HG02981 (cell line): ENCODE data around the gene PPIH.
"Not testable (repeated sequence)": the region's sequence is repeated elsewhere in the genome, so short reads cannot be mapped to it uniquely, and the experiment has no call there.

Experiments used
- ATAC-seq: cut with Tn5 transposase; IDR thresholded peaks from one replicate; pipeline ENCODE4 v1.9.1; 2021; ENCODE audit warnings: mild to moderate bottlenecking, moderate library complexity; ENCODE audit not compliant: unreplicated experiment

Gene PPIH

DNA sequence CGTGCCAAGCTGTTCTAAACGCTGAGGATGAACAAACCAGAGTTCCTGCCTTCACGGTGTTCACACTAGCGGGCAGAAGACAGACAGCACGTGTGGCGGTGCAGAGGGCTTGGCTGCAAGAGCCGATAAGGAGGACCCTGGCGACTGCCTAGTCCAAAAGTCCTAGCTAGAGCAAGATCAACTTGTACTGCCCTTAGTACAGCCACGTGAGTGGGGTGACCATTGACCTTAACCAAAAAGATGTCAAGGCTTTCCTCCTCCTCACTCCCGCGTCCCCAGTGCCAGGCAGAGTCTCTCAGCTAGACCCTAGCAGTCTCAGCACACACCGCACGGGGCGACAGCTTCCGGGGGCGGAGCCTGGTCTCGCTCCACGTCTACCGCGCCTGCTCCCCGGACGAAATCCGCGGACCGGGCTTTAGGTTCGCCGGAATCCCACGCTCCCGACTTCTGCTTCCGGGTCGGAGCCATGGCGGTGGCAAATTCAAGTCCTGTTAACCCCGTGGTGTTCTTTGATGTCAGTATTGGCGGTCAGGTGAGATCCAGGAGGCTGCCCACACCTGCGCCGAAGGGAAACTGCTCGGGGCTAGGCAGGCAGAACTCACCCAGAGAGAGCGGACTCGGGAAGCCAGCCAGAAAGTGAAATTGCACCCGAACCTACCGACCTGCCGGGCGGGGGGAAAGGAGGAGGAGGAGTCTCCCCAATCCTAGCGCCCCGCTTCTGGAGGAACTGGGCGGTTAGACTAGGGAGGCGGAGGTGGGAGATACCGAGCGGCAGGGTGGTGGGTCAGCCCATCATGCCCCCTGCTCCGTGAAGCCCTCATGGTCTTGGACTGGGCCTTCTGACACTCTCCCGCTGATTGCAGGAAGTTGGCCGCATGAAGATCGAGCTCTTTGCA, at the start of gene PPIH:
PPIH (plus strand) TSS at position 443 of the 896 bp plus-strand sequence; CDS start at position 467, 24 bp downstream.
- peak; percentile 93 for ATAC-seq

DNA sequence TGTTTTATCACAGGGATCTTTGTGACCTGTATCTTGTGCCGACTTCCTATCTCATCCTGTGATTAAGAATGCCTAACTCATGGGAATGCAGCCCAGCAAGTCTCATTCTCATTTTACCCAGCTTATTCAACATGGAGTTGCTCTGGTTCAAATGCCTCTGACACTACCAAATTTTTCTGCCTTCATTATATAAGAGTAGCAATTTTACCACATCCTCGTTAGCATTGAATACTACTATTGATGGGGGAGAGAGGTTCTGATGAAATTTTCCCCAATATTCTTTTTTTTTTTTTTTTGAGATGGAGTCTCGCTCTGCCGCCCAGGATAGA, 44.5 kb upstream of the PPIH start:
- no peak for ATAC-seq

DNA sequence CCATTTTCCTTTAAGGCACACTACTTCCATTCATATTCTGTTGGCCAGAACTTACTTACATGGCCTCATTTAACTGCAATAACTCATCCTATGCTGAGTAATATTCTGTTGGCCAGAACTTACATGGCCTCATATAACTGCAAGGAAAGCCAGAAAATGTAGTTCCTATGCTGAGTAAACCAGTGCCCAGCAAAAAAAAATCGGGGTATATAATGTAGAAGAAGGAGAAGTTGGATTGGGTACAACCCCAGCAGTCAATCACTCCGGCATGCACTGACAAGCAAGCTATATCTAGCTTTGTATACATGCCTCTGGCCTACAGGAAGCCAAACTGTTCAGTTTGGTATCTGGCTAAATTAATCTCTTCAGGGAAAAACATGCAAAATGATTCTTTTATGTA, 39.4 kb upstream of the PPIH start:
- no peak for ATAC-seq

DNA sequence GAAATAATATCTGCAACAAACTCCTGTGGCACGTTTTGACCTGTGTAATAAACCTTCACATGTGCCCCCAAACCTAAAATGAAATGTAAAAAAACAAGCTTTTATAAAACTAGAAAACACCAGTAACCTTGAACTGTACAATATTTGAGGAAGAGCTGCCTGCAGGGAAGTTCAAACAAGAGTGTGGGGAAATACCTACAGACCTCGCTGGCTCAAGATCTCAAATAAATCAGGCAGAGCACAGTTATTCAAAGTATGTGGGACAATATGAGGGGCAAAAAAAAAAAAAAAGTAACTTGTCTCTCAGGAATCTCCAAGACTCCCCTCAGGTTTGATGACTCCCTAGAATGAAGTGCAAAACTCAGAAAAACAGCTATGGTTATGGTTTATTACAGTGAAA, 37.9 kb upstream of the PPIH start:
- no peak for ATAC-seq

DNA sequence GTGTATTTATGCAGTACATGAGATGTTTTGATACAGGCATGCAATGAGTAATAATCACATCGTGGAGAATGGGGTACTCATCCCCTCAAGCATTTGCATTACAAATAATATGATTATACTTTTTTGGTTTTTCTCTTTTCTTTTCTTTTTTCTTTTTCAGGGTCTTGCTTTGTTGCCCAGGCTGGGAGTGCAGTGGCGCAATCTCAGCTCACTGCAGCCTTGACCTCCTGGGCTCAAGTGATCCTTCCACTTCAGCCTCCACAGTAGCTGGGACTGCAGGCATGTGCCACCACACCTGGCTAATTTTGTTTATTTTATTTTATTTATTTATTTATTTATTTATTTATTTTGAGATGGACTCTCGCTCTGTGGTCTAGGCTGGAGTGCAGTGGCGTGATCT, 37.0 kb upstream of the PPIH start:
- not testable (repeated sequence) for ATAC-seq

DNA sequence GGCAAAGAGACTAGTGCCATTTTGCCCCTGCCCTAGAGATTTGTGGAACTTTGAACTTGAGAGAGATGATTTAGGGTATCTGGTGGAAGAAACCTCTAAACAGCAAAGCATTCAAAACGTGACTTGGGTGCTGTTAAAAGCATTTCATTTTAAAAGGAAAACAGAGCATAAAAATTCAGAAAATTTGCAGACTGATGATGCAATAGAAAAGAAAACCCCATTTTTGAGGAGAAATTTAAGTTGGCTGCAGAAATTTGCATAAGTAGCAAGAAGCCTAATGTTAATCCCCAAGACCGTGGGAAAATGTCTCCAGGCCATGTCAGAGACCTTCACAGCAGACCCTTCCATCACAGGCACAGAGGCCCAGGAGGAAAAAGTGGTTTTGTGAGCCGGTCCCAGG, 31.0 kb upstream of the PPIH start:
- not testable (repeated sequence) for ATAC-seq

DNA sequence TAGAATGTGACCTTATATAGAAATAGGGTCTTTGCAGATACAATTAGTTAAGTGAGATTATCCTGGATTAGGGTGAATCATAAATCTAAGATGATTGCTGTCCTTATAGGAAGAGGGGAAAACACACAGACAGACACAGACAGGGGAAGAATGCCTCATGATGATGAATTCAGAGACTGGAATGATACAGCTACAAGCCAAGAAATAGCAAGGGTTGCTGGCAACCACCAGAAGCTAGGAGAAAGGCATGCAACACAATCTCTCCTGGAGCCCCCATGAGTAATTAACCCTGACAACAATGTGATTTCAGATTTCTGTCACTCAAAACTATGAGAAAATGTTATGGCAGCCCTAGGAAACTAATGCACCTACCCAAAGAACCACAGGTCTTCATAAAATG, 19.1 kb upstream of the PPIH start:
- ATAC-seq = no peak

- no peak for ATAC-seq
These were observed 12.2 kb upstream of the PPIH start for GRCh38 chr1:42646056-42646455.

DNA sequence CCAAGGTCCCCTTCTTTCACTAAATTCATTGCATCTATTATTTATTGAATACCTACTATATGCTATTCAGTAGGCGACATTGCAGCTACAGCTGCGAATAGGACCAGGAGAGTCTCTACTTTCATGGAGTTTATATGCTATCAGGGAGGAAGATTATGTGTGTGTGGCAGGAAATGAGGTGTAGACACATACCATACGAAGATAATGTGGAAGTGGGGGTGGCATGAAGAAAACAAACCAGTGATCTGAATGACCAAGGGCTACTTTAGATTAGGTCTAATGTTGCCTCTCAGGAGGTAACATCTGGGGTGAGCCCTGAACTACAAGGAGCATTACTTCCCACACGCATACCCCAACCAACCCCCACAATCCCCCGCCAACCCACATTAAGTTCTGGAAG, 1.0 kb upstream of the PPIH start:
- no peak for ATAC-seq

DNA sequence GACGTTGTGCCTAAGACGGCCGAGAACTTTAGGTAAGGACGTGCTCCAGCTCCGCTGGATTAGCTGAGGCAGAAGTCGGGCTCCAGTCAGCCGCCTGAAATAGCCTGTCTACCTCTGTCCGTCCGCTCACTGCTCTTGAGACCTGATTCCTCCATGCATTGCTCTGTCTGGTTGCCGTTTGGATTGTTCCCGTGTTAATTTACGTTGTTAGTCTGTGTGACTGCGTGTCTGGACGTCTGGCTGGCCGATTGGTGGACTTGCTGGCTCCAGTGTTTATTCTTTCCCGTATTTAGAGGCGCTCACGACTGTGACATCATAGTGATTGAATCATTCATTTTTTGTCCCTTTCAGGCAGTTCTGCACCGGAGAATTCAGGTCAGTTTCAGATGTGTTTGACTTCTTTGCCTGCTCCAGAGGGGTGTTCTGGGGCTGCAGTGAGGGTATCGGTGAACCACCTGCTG, 684 bp downstream of the PPIH start:
- ATAC-seq = peak; percentile 1

- ATAC-seq = no peak
These were observed 2.8 kb downstream of the PPIH start for GRCh38 chr1:42660907-42661500.

DNA sequence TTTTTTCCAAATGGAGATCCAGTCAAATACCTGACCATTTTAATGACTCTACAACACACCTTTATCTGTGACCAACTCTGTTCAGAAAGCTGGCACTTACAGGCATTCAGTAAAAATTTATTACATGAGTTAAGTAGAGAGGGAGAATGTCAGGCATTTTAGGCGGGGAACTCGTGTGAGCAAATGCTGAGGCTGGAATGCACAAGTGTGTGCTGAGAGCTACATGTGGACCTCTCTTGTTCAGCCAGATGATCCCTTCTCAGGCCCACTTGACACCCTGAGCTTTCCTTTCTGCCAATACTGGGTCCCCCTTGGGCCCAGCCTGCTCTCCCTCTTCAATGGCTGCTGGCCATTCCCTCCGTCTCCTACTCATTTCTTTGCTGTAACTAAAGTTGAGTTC, 11.7 kb downstream of the PPIH start:
- ATAC-seq = no peak

DNA sequence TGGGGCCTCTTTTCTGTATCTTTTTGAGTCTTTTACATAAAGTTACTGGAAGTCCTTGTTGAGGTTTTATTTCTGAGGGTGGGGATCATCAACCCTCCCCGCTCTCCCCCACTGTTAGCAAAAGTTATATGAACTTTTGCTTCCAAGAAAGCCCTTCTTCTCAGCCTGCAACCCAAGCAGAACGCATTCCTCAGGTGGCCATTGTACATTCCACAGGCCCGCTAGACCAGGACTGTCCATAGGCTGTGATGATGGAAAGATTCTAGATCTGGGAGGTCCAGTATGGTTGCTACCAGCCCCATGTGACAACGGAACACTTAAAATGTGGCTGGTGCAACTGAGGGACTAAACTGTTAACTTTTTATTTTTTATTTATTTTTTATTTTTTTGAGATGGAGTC, 12.2 kb downstream of the PPIH start:
- no peak for ATAC-seq

DNA sequence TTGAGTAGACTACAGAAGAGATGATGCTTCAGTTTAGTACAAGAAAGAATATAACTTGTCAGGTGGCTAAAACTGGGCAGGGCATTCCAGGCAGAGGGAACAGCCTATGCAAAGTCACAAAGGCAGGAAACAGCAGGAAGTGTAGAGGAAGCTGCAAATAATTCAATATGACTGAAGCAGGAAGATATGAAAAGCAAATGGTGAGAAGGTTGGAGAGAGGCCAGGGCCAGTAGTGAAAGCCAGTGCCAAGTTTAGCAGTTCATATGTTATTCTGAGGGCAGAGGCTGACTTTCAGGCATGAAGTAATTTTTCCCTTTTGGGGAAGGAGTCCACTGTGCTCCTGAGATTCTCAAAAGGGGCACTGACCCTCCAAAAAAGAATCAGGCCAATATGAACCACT, 16.0 kb downstream of the PPIH start:
- ATAC-seq = no peak

DNA sequence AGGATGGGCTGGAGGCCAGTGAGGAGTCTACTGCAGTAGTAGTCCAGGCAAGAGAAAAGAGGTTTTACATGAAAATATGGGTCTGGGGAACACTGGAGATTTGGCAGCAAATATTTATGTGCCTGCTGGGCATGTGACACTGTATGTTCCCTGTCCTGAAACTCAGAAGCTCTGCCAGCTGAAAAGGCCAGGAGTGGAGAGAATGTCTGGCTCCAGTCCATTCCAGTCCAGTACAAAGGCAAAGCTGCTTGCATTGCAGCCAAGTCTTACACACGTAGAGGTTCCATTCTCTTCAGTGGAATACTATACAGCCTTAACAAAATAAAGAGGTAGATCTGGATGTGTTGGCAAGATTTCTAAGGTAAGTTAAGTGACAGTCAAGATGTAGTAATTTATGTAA, 16.5 kb downstream of the PPIH start:
- no peak for ATAC-seq

- ATAC-seq = no peak
These were observed 17.2 kb downstream of the PPIH start for GRCh38 chr1:42675467-42675866.

- no peak for ATAC-seq
These were observed 18.4 kb downstream of the PPIH start for GRCh38 chr1:42676534-42677087.

DNA sequence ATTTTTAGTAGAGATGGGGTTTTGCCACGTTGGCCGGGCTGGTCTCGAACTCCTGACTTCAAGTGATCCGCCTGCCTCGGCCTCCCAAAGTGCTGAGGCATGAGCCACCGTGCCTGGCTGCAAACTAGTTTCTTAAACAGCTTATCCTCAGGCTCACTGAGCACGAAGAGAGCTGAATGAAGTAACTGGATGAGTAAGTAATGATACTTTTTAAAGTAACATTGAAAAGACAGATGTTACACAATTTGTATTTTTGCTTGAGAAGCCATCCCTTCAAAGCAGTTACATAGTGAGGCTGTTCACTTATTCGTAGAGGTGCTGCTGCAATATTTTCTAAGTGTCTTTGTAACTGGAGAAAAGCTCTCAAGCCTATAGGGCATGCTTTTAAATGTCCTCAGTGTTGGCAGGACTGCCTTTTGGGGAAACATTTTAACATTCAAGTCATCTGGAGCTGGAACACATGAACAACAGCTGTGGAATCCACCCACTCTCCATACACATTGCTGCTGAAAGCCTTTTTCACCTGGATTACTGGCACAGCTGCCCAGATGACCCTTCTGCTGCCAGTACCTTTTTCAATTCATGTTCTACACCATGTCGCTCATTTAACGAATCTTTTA, 21.3 kb downstream of the PPIH start:
- no peak for ATAC-seq

- ATAC-seq = no peak
These were observed 21.8 kb downstream of the PPIH start for GRCh38 chr1:42680055-42680454.

DNA sequence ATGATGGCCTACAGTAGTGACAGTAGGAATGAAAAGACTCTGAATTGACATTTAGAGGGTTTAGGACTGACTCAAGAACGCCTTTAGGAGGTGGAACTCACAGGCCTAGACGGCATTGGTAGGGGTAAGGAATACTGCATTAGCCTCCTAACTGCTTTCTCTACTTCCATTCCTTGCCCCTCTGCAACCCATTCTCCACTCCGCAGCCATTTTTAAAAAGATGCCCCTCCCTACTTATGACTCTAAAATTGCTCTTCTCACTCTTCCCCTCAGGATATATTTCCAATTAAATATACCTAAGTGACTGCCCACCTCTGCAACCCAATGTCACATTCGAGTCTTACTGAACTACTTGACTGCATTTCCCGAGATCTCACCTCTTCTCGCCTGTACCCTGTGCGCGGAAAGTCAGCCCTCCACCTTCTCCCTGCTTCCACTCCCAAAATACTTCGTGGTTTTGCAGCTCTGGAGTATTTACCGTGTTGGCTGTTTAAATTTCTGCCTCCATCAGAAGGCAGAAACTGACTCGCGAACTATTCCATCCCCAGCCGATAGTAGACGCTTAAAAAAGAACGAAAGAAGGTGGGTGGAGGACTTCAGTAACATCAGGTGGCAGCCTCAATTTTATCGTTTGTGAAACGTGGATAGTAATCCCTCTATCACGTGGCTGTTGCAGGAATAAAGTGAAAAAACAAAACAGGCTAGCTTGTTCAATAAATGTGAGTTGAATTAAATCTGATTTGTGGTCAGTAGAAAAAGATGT, 22.9 kb downstream of the PPIH start:
- no peak for ATAC-seq
